OCI-LY7 (cell line): Measurements from ENCODE around the gene METAP1D. TPM values are rescaled to one million over a fixed set of nuclear protein-coding genes. Genes with fewer than 3 reads are reported as not detected.

ENCODE experiments used
- BruUV-seq: library from RNA; stranded (reverse); fragments of 400-500 nt; replicated peaks from 2 replicates; lab custom pipeline; 2021; lab: Mats Ljungman, UMichigan
- CTCF ChIA-PET: fragments of 300-600 bp; sonication (Branson Sonifier 250); formaldehyde crosslinking; loops from one replicate; lab custom pipeline; 2022; ENCODE audit warnings: antibody characterized with exemption; ENCODE audit not compliant: unreplicated experiment; lab: Charles Lee
- POLR2A ChIA-PET: fragments of 300-600 bp; sonication (Branson Sonifier 250); formaldehyde crosslinking; loops from one replicate; lab custom pipeline; 2022; ENCODE audit warnings: antibody characterized with exemption; lab: Charles Lee
- DNase-seq: peaks from one replicate; pipeline ENCODE4 v3.0.0-alpha.2; 2015; ENCODE audit warnings: low spot score
- H2AFZ ChIP-seq: fragments of 200-600 bp; sonication (generic), shearing (Covaris generic); 2 replicates; pipeline ENCODE4 v1.6.1; 2014; ENCODE audit warnings: mild to moderate bottlenecking, antibody characterized with exemption, low read length, moderate library complexity
- H3K27ac ChIP-seq: fragments of 200-600 bp; sonication (generic); 2 replicates; pipeline ENCODE4 v1.5.1; 2014; ENCODE audit warnings: mixed run types, low read depth, mild to moderate bottlenecking, moderate library complexity, low read length, inconsistent platforms; ENCODE audit not compliant: poor library complexity, severe bottlenecking
- H3K36me3 ChIP-seq: fragments of 200-600 bp; sonication (generic); 2 replicates; pipeline ENCODE4 v1.6.1; 2014; ENCODE audit warnings: mild to moderate bottlenecking, antibody characterized with exemption, low read length, moderate library complexity, mixed read lengths; ENCODE audit not compliant: insufficient read depth
- H3K4me1 ChIP-seq: fragments of 200-600 bp; sonication (generic); 2 replicates; pipeline ENCODE4 v1.5.1; 2014; ENCODE audit warnings: mild to moderate bottlenecking, low read length; ENCODE audit not compliant: insufficient read depth, poor library complexity, severe bottlenecking
- H3K4me2 ChIP-seq: fragments of 200-600 bp; sonication (generic); 2 replicates; pipeline ENCODE4 v1.6.1; 2014; ENCODE audit warnings: mild to moderate bottlenecking, low read length
- H3K4me3 ChIP-seq: fragments of 200-600 bp; sonication (generic); 2 replicates; pipeline ENCODE4 v1.5.1; 2014; ENCODE audit warnings: mild to moderate bottlenecking, low read depth, low read length; ENCODE audit not compliant: poor library complexity, severe bottlenecking
- H3K79me2 ChIP-seq: fragments of 200-600 bp; sonication (generic); 2 replicates; pipeline ENCODE4 v1.6.1; 2016; ENCODE audit warnings: low read depth, mild to moderate bottlenecking, low read length, moderate library complexity, mixed read lengths; ENCODE audit not compliant: insufficient read depth
- H3K9me2 ChIP-seq: fragments of 200-600 bp; sonication (generic); 2 replicates; pipeline ENCODE4 v1.6.1; 2016; ENCODE audit warnings: mild to moderate bottlenecking, low read length, mixed read lengths; ENCODE audit not compliant: insufficient read depth
- H3K9me3 ChIP-seq: fragments of 200-600 bp; sonication (generic); 2 replicates; pipeline ENCODE4 v1.6.1; 2014; ENCODE audit warnings: mild to moderate bottlenecking, mixed run types, low read length, mixed read lengths
- H4K20me1 ChIP-seq: fragments of 200-600 bp; sonication (generic); 2 replicates; pipeline ENCODE4 v1.6.1; 2014; ENCODE audit warnings: mild to moderate bottlenecking, antibody characterized with exemption, low read length, moderate library complexity, mixed read lengths; ENCODE audit not compliant: insufficient read depth
- EZH2phosphoT487 ChIP-seq: fragments of 200-600 bp; sonication (generic); IDR thresholded peaks from 2 replicates; pipeline ENCODE4 v1.6.1; 2018; ENCODE audit warnings: low read depth, borderline replicate concordance, mild to moderate bottlenecking, mixed run types, antibody characterized with exemption, low read length, moderate library complexity, mixed read lengths
- intact Hi-C: fragments of 100-400 bp; cut with micrococcal nuclease; formaldehyde crosslinking; loops from one replicate; pipeline ENCODE4 v1.10.0; 2022; ENCODE audit not compliant: unreplicated experiment
- total RNA-seq, 2 experiments: library from RNA; depleted of rRNA in 1 of 2; stranded (reverse); fragments of >200 nt in 1 of 2; shearing (Covaris generic) in 1 of 2; gene quantifications; 2 replicates each; pipeline ENCODE4 v1.2.3, GENCODE V29; 2014 to 2022
- TF ChIP-seq, protein P1 (sequence below): fragments of 200-600 bp; sonication (generic); conservative IDR thresholded peaks from 2 replicates; pipeline ENCODE4 v1.5.1; 2014; ENCODE audit warnings: mild to moderate bottlenecking, antibody characterized with exemption, low read length, moderate library complexity, mixed read lengths

Gene METAP1D
- total RNA-seq, 2 experiments from 2014 or later, result 11.0 to 11.8 TPM

DNA sequence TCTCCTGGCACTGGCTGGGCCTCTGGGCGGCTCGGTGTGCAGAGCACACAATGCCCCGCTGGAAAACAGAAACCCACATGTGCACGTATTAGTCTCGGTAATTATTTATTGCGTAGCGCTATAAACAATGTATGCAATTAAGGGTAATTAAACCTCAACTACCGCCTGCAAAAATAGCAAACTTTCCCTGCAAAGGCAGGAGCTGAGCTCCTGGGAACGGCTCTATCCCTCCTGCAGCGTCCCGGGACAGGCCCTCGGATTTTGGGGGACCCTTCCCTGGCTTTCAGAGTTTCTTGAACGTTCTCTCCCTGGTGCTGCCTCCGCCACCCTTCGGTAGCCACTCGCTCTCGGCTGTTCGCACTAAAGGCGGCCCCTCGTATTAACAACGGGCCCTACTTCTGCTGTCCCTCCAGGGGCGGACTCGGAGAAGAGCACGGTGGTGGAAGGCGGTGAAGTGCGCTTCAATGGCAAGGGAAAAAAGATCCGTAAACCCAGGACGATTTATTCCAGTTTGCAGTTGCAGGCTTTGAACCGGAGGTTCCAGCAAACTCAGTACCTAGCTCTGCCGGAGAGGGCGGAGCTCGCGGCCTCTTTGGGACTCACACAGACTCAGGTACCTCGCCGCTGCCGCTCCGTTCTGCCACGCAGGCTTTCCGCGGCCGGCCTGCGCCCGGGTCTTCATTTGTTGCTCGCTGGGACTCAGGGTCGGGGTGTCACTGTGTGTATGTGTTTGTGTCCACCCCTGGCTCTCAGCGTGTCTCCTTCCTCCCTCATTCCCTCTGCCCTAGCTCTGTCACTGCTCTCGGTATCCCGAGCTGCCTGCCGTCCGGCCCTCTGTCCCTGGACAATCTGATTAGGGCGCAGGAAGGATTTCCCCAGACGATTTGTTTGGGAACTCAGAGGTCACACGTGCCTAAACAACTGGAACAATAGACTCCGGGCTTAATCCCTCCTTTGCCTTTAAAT is 86.8 kb downstream of the METAP1D start:
- peak overlapping the region; percentile 62 for H3K4me2 ChIP-seq
- ChIA-PET POLR2A (no interaction called here), CTCF (no interaction called here)
- H3K9me3 ChIP-seq, result no peaks in the 10 kb centered on the region
- peak overlapping the region; percentile 64 for H3K4me3 ChIP-seq
- no peak overlapping the region for H2AFZ ChIP-seq
- H3K9me2 ChIP-seq, result no peaks in the 10 kb centered on the region
- no peak for TF ChIP-seq EZH2phosphoT487
- TF ChIP-seq, protein P1, sequence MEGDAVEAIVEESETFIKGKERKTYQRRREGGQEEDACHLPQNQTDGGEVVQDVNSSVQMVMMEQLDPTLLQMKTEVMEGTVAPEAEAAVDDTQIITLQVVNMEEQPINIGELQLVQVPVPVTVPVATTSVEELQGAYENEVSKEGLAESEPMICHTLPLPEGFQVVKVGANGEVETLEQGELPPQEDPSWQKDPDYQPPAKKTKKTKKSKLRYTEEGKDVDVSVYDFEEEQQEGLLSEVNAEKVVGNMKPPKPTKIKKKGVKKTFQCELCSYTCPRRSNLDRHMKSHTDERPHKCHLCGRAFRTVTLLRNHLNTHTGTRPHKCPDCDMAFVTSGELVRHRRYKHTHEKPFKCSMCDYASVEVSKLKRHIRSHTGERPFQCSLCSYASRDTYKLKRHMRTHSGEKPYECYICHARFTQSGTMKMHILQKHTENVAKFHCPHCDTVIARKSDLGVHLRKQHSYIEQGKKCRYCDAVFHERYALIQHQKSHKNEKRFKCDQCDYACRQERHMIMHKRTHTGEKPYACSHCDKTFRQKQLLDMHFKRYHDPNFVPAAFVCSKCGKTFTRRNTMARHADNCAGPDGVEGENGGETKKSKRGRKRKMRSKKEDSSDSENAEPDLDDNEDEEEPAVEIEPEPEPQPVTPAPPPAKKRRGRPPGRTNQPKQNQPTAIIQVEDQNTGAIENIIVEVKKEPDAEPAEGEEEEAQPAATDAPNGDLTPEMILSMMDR, result no peak
- H4K20me1 ChIP-seq, result no peaks in the 10 kb centered on the region
- intact Hi-C loops, result no loop called here
- BruUV-seq, result no TSS peak
- H3K27ac ChIP-seq, result no peak overlapping the region
- H3K36me3 ChIP-seq, result no peaks in the 10 kb centered on the region
- DNase-seq, result peak; percentile 24
- H3K79me2 ChIP-seq, result no peaks in the 10 kb centered on the region
- peaks cover 6% of the 10 kb centered on the region for H3K4me1 ChIP-seq

DNA sequence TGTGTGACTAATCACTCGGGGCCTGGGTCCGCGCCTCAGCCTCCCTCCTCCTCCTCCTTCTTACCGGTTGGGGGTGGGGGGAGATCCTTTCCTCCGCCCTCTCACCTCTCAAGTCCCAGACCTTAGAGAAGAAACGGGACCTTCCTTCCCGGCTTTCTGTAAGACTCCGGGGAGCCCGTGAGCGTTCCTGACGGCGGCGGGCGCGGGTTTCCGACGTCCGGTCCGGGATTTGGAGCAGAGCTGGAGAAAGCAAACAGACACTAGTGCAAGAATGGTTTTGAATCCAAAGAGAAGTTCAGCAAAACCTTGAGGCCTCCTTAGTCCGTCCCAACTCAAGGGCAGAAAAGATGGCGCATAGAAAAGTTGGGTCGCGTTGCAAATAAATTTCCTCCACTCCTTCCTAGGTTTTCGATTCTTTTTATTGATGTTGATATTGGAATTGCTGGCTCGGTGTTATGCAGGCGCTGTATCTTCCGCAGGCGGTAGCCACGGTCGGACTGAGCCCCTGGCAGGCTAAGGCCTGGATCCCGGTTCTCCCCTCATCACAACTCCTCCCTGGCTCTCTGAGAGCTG is 87.5 kb downstream of the METAP1D start:
- intact Hi-C loops, result no loop called here
- Histone ChIP-seq H3K4me3 (no peak overlapping the region), H3K27ac (no peak overlapping the region), H3K4me1 (peaks cover 6% of the 10 kb centered on the region), H3K36me3 (no peaks in the 10 kb centered on the region), H3K79me2 (no peaks in the 10 kb centered on the region), H3K4me2 (no peak overlapping the region), H3K9me2 (no peaks in the 10 kb centered on the region), H2AFZ (no peak overlapping the region), H3K9me3 (no peaks in the 10 kb centered on the region), H4K20me1 (no peaks in the 10 kb centered on the region)
- no peak for TF ChIP-seq EZH2phosphoT487
- TF ChIP-seq, protein P1, result no peak
- BruUV-seq, result no TSS peak
- DNase-seq, result no peak
- CTCF ChIA-PET, result interaction anchor here (0.6 kb wide), 1 partner anchor 226 kb away, joined by 3 read pairs; no protein-coding TSS in a partner anchor
- POLR2A ChIA-PET, result no interaction called here
